GM19035 (cell line): Measurements from ENCODE around the gene COL12A1.

ENCODE experiments used
- ATAC-seq: cut with Tn5 transposase; IDR thresholded peaks from one replicate; pipeline ENCODE4 v1.9.1; 2021; ENCODE audit not compliant: unreplicated experiment

COL12A1 gene

DNA sequence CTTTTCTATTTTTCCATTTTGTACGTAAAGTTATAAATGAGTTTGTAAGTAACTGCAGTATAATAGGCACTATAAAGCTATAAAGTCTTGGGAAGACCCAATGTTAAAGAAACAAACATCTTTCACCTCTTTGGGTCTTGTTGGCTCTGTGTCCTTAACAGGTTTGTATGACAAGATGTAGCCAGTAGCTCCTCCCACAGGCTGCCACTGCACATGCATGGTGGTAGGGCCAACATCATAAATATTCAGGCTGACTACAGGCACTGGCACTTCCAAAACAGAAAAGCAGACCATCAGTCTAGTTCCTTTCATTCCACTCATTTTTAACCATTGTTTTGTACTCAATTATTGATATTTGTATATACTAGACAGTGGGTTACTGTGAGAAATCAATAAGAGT, 59.9 kb downstream of the COL12A1 start:
- no peak for ATAC-seq

GRCh38 chr6:75145211-75145610, 60.6 kb downstream of the COL12A1 start:
- no peak for ATAC-seq

- ATAC-seq: no peak
Observed at GRCh38 chr6:75144386-75144785, 61.5 kb downstream of the COL12A1 start.

GRCh38 chr6:75143191-75143590, 62.7 kb downstream of the COL12A1 start:
- ATAC-seq: no peak

DNA sequence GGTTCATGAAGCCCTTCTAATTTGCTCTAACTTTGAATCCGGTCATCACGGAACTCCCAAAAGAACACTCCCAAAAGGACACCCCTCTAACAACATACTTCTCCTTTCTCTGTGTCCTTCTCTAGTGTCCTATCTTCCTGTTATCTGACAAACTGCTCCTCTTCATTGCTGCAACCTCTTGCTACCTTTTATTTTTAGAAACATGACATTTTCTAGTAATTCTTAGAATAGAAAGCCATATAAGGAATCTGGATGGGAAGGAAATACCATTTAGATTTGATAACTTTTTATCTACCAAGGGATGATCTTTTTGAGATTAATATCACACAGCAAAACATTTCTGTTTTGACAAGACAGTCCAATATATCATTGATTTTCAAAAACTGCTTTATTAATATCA, 63.1 kb downstream of the COL12A1 start:
- no peak for ATAC-seq

DNA sequence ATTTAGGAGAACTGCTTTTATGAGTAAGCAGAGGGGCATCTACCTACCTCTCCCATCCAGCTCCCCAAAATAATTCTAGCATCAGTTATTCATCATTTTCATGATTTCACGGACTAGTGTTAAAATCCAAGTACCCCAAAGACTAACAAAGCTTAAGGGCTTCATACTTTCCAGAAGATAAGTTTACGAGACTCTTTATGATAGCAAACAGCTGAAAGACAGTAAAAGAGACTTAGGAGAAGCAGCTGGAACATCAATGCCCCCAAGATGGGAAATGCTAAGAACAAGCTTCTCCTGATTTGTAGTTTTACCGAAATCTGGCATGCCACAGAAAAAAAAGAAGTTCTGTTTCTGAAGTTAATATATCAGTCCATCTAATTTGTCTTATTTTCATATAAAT, 70.0 kb downstream of the COL12A1 start:
- ATAC-seq: no peak

- ATAC-seq: no peak
Observed at GRCh38 chr6:75135450-75135849, 70.4 kb downstream of the COL12A1 start.

DNA sequence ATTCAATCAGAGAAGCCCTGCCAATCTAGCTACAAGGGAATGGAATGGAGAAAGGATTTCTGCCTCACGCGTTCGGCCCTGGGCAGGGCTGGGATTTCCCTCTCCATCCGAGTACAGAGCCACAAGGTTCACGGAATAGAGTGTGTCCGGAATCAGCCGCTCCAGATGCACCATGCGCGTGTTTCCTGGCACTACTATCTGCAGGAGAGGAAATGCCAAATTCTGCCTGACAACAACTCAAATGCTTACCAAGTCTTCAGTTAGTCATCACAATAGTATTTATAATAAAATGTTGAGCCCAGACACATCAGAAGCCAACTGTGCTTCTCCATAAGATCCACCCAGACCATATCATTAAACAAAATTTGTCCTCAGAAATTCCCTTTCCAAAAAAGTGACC, 75.1 kb downstream of the COL12A1 start:
- no peak for ATAC-seq

DNA sequence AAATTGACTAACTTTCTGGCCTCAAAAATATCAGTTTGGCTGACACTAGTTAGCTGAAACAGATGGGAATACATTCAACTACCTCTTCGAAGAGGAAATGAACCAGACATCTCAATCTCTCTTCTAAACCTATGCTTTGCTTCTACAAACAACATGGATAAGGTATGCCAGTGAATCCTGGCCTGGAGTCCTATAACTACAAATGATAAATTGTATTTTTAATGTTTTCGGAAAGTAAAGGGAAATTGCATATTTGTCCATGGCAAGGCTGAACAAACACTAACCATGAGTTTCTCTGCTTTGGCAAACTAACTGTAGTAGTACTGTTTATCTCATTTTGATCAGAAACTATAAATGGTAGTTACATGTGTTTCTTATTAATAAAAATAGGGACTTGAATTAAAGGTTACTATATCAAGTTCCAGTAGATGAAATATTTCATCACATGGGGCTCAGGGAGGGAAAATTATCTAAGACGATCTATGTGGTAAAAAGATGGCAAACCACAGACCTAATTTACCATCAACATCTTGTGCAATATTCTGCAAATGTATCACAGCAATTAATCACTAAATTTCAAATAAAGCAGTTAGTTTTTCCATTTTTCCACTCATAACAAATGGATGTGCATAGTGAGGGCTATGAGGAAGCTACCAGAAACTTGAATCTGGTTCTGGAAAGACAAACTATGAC, 76.8 kb downstream of the COL12A1 start:
- no peak for ATAC-seq

DNA sequence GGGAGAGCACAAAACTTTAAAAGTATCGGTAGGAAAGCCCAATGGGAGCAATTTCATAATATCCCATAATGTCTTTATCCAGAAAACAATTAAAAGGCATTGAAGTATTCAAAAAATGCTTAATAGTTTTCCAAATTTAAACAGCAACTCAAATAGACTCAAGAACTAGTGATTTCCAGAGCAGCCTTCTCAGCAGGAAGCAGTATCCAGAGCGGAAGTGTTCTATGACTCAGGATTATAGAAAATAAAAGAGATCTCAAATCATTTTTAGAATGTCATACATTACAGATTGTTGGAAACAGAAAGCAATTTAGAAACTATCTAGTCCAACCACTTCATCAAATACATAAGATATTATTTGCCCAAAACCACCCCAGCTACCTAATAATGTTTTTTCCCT, 79.3 kb downstream of the COL12A1 start:
- no peak for ATAC-seq

DNA sequence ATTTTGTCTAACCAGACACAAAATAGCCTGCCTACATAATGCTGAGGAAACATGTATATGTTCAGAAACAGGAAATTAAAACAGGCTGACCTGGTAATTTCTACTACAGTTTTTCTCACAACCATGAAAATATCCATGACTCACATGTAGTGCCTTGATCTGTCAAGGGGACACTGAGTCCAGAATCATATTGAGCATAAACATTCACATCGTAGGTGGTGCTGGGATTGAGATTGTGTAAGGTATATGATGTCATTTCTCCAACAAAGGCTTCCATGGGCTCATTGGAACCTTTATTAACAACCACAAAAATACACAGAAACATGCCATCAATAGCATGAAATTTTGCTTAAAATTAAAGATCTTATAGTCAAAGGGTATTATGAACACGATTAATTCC, 80.9 kb downstream of the COL12A1 start:
- no peak for ATAC-seq

DNA sequence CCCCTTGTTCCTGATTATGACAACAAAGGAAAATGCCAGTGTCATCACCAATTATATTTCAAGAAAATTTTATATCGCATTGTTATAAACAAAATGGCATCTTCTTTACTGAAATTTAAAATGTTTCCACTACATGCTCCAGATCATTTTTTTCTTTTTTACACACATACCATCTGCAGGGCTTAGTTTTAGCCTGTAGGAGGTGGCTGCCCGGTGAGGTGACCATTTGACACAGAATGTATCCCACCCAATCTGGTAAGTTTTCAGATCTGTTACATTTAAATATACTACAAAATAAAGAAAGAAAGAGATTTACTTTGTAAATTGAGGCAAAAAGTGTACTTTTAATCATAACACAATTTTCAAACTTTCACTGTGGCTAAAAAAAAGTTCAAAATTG, 81.8 kb downstream of the COL12A1 start:
- ATAC-seq: no peak

- ATAC-seq: no peak
Observed at GRCh38 chr6:75118925-75119515, 86.8 kb downstream of the COL12A1 start.

- ATAC-seq: no peak
Observed at GRCh38 chr6:75117701-75118100, 88.2 kb downstream of the COL12A1 start.

- no peak for ATAC-seq
Observed at GRCh38 chr6:75116946-75117345, 88.9 kb downstream of the COL12A1 start.

DNA sequence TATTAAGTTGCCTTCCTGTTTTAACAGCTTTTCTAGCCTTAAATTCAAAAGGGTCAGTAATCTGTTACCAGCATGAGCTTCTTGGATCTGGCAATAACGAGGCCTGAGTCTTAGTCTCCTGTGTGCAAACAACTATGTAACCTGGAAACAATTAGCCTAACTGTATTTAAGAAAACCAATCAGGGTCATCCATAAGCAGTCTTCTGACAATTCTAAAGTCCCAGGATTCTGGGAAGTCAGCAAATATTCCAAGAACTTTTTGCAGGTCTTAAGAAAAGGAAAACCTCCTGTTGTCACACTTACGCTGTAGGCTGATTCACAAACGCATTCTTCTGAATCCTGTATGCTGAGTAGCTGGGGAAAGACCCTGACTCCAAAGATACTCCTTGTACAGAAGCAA, 90.4 kb downstream of the COL12A1 start:
- no peak for ATAC-seq

DNA sequence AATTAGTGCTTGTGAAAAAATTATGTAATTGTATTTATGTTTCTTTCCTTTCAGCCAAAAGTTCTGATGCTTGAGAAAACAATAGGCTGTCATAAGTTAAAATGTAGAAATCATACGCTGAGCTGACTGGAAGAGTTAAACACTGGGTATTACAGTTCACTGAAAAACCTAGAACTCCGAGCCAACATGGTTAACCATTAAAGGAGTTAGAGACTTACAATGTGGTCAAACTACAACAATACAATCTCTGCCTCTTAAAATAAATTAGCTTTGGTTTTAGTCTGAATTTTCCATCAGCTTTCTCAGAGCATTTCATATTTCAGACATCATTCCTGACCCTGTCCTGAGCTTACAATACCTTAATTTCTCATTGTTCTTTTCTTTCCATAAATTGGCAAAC, 91.0 kb downstream of the COL12A1 start:
- ATAC-seq: no peak

GRCh38 chr6:75114195-75114594, 91.7 kb downstream of the COL12A1 start:
- no peak for ATAC-seq

GRCh38 chr6:75113446-75113845, 92.4 kb downstream of the COL12A1 start:
- ATAC-seq: no peak

- ATAC-seq: no peak
Observed at GRCh38 chr6:75109765-75110164, 96.1 kb downstream of the COL12A1 start.

DNA sequence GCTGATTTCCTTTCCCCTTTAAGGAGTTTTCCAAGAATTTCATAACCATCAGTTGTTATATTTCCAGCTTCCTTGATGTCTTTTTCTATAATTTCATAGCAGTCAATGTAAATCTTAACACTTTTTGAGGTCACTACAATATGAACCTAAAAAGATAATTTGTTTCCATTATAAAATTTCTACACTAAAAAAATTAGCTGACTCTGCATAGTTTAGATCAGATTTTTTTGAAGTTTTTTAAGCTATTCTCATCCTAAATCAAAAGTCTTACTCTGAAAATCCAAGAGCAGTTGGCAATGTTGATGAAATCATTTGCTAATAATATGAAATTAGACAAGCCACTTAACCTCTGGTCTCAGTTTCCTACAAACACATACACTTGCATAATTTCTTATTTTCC, 96.8 kb downstream of the COL12A1 start:
- no peak for ATAC-seq

DNA sequence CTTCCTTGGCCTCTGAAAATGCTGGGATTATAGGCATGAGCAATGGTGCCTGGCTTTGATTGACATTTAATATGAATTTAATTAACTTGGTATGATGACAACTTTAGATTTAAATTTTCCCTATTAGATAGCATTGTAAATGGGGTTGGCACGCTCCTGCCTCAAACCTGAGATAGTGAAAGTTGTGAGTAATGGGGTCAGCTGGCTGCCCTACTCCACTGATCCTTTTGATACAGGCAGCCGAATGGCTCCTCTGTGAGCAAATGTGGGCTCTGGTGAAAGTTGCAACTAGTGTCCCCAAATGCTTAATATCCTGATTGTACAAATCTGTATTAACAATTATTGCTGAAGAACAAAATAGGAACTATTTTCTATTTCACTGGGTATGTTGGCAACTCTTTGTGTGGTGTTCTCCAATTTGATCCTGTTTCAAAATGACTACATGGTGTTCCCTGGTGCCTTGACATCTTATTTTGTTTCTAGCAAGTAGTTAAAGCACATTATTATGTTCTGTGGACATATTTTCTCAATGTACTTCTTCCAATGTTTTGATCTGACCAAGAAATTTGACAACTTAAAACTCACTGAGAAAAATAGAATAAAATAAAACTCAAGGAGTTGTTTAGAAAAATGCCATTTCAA, 97.4 kb downstream of the COL12A1 start:
- no peak for ATAC-seq

DNA sequence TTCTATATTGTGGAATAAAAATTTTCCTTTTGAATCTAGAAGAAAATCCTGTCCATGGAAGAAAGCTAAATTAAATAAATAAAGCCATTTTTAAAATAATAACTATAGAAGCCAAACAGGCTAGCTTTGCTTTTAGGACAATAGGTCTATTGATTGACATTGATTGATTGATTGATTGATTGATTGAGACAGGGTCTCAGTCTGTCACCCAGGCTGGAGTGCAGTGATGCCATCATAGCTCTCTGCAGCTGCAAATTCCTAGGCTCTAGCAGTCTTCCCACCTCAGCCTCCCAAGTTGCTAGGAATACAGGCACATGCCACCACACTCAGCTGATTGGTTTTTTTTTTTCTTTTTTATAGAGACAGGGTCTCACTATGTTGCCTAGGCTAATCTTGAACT, 97.9 kb downstream of the COL12A1 start:
- no peak for ATAC-seq
